Measurements from ENCODE around the gene AGBL1.
A peak's percentile ranks its signal among the peaks of the same experiment; 100 is the strongest.

AGBL1 gene

GRCh38 chr15:86611417-86612040 lies 531.9 kb downstream of the AGBL1 start:
- DNase-seq: no peak

GRCh38 chr15:86615411-86615810 lies 535.7 kb downstream of the AGBL1 start:
- no peak for DNase-seq

- no peak for DNase-seq
Observed at GRCh38 chr15:86615816-86616215, 536.1 kb downstream of the AGBL1 start.

- no peak for DNase-seq
Observed at GRCh38 chr15:86616771-86617170, 537.1 kb downstream of the AGBL1 start.

GRCh38 chr15:86620157-86620556 lies 540.5 kb downstream of the AGBL1 start:
- no peak for DNase-seq

- no peak for DNase-seq
Observed at GRCh38 chr15:86620641-86621349, 541.1 kb downstream of the AGBL1 start.

GRCh38 chr15:86623236-86623635 lies 543.6 kb downstream of the AGBL1 start:
- DNase-seq: no peak

- DNase-seq: peak; percentile 42
Observed at GRCh38 chr15:86624261-86625036, 544.8 kb downstream of the AGBL1 start.

- DNase-seq: no peak
Observed at GRCh38 chr15:86629409-86630356, 550.0 kb downstream of the AGBL1 start.

GRCh38 chr15:86630946-86631345 lies 551.3 kb downstream of the AGBL1 start:
- DNase-seq: no peak

GRCh38 chr15:86634146-86634545 lies 554.5 kb downstream of the AGBL1 start:
- DNase-seq: no peak

GRCh38 chr15:86634992-86635638 lies 555.4 kb downstream of the AGBL1 start:
- DNase-seq: no peak

- no peak for DNase-seq
Observed at GRCh38 chr15:86644339-86644738, 564.7 kb downstream of the AGBL1 start.

- no peak for DNase-seq
Observed at GRCh38 chr15:86645925-86646500, 566.3 kb downstream of the AGBL1 start.

GRCh38 chr15:86647810-86648440 lies 568.3 kb downstream of the AGBL1 start:
- DNase-seq: no peak

- DNase-seq: no peak
Observed at GRCh38 chr15:86649277-86649676, 569.6 kb downstream of the AGBL1 start.

GRCh38 chr15:86650094-86650493 lies 570.4 kb downstream of the AGBL1 start:
- DNase-seq: no peak

GRCh38 chr15:86653344-86654197 lies 573.9 kb downstream of the AGBL1 start:
- no peak for DNase-seq

GRCh38 chr15:86654501-86654900 lies 574.8 kb downstream of the AGBL1 start:
- DNase-seq: no peak

- DNase-seq: no peak
Observed at GRCh38 chr15:86657305-86657704, 577.6 kb downstream of the AGBL1 start.
